ENCODE measurements around the gene GLYATL3.
A peak's percentile ranks its signal among the peaks of the same experiment; 100 is the strongest.

GLYATL3 gene

DNA sequence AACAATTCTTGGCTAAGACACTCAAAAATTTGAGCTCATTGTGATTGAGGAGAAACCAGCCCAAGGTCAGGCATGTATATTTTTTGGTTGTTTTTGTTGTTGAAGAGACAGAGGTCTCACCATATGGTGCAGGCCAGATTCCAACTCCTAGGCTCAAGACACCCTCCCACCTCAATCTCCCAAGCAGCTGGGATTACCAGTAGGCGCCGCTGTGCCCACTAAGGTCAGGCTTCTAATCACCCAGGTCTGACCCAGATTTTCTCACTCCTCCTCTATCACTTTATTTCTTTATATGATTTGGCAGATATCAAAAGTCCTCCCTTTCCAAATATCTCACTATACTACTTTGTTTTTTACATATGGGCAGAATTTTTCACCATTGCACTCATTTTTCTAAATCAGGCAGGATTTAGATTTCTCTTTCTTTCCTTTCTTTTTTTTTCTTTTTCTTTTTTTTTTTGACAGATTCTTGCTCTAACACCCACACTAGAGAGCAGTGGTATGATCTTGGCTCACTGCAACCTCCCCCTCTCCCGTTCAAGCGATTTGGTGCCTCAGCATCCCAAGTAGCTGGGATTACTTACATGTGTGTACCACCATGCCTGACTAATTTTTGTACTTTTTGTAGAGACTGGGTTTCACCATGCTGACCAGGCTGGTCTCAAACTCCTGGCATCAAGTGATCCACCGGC, 49.0 kb downstream of the GLYATL3 start:
- no peak overlapping the region for H3K4me3 ChIP-seq (ENCODE audit: low read depth, low read length)
- TF ChIP-seq CTCF (IDR thresholded peaks at IDR 0.05; ENCODE audit: insufficient read depth, low read length, missing control alignments) = no peak
- ChIA-PET CTCF (interaction anchor here (1.9 to 3.1 kb wide), 2 partner anchors 17 to 18 kb away, joined by 4 to 18 read pairs; no protein-coding TSS in a partner anchor), POLR2A (no interaction called here)
- no peak for DNase-seq (ENCODE audit: low read depth, low spot score)

DNA sequence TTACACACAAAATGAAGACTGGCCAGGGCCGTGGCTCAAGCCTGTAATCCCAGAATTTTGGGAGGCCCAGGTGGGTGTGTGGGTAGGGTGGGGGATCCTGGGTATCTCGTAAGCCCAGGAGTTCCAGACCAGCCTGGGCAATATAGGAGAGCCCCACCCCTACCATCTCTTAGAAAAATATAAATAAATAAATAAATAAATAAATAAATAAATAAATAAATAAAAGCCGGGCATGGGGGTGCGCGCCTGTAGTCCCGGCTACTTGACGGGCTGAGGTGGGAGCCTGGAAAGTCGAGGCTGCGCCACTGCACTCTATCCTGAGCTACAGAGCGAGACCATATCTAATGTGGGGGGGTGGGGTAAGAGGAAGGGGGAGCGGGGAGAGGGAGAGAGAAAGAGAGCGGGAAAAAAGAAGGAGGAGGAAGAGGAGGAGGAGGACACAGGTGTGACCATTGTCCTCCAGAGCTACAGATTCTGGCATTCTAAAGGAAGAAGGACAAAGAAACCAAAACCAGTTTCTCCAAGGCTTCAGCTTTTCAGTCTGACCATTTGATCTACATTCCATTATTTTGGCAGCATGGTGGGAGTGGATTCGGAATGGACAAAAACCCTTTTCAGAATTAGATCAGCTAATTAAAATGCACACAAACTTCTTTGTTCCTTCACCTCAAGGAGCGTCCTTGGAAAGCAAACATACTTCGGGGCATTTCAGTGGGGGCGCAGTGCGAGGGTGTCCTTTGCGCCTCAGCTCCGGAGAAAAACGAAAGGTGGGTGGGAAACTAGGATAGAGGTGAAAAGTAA, 50.2 kb downstream of the GLYATL3 start:
- ChIA-PET CTCF (interaction anchor here (0.7 to 3.1 kb wide), 2 partner anchors 15 to 18 kb away, joined by 3 to 18 read pairs; no protein-coding TSS in a partner anchor), POLR2A (no interaction called here)
- DNase-seq (ENCODE audit: low read depth, low spot score) = no peak
- no peak for TF ChIP-seq CTCF (IDR thresholded peaks at IDR 0.05; ENCODE audit: insufficient read depth, low read length, missing control alignments)
- H3K4me3 ChIP-seq (ENCODE audit: low read depth, low read length) = peak overlapping the region; percentile 43

- DNase-seq (ENCODE audit: low read depth, low spot score) = no peak
- peak within 1 kb of the TSS; percentile 43 for H3K4me3 ChIP-seq (ENCODE audit: low read depth, low read length)
- TF ChIP-seq CTCF (IDR thresholded peaks at IDR 0.05; ENCODE audit: insufficient read depth, low read length, missing control alignments) = no peak
- POLR2A ChIA-PET = no interaction called here
- CTCF ChIA-PET = interaction anchor here (3.1 kb wide), 1 partner anchor 18 kb away, joined by 18 read pairs; no protein-coding TSS in a partner anchor
Measured at GRCh38 chr6:49550492-49551077, 50.9 kb downstream of the GLYATL3 start, which contains the start of gene C6orf141. Gene C6orf141 (plus strand): TSS chr6:49550668. CDS start chr6:49550793, 125 bp downstream.

DNA sequence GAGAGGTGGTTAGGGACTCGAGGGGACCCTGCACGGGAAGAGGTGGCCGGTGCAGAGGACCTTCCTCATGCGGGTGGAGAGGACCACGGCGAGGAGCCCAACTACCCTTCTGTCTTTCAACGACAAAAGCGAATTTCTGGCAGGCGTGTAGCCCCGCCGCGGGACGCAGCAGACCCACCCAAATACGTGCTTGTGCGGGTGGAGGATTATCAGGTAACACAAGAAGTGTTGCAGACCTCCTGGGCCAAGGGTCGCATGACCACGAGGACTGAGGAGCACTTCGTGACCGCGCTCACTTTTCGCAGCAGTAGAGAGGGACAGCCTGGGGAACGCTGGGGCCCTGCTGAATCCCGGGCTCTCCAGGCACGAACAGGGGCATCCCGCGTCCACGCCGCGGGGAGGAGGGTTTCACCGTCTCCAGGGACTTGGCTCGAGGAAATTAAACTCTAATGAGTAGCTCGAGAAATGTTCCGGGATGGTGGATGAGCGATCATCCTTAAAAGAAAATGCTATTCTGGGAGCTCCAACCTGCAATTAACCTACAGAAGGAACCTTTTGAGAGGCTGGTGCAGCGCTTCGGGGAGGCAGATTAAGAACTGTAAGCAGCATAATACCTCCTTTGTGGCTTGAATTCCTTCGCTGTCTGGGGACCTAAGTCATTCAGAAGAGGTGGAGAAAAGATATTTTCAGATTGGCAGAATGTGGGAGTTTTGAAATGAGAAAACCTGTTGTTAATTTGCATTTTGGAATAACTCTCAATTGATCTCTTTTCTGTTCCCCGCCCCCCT, 51.5 kb downstream of the GLYATL3 start:
- no peak for TF ChIP-seq CTCF (IDR thresholded peaks at IDR 0.05; ENCODE audit: insufficient read depth, low read length, missing control alignments)
- DNase-seq (ENCODE audit: low read depth, low spot score) = no peak
- peak overlapping the region; percentile 43 for H3K4me3 ChIP-seq (ENCODE audit: low read depth, low read length)
- ChIA-PET POLR2A (no interaction called here), CTCF (interaction anchor here (3.3 kb wide), 1 partner anchor 19 kb away, joined by 12 read pairs; no protein-coding TSS in a partner anchor)

GRCh38 chr6:49551866-49552129, 52.1 kb downstream of the GLYATL3 start:
- no peak for DNase-seq (ENCODE audit: low read depth, low spot score)
- TF ChIP-seq CTCF (IDR thresholded peaks at IDR 0.05; ENCODE audit: insufficient read depth, low read length, missing control alignments) = no peak
- ChIA-PET POLR2A (no interaction called here), CTCF (interaction anchor here (3.3 kb wide), 1 partner anchor 20 kb away, joined by 12 read pairs; no protein-coding TSS in a partner anchor)
- H3K4me3 ChIP-seq (ENCODE audit: low read depth, low read length) = no peak overlapping the region

All from AG04449 (cell line).